K562 (cell line): ENCODE measurements around the gene CST7. TPM values are rescaled to one million over a fixed set of nuclear protein-coding genes. Genes with fewer than 3 reads are reported as not detected.

Source experiments
- ATAC-seq: fragments of 200-7000 bp; cut with Tn5 transposase; 3 replicates; pipeline ENCODE4 v1.9.1; 2020; ENCODE audit warnings: moderate library complexity
- BruUV-seq: library from RNA; stranded (reverse); fragments of 400-500 nt; replicated peaks from 2 replicates; lab custom pipeline; 2021; lab: Mats Ljungman, UMichigan
- CTCF ChIA-PET: fragments of 300-600 bp; formaldehyde crosslinking; extraction: SDS; loops from one replicate; lab custom pipeline; 2021; ENCODE audit warnings: low intra/inter-chr PET ratio; lab: Yijun Ruan, JAX
- POLR2A ChIA-PET: fragments of 300-600, 350-650 bp; sonication (Branson Sonifier 250); formaldehyde crosslinking; extraction: SDS; loops from one replicate; lab custom pipeline; 2021; ENCODE audit warnings: antibody characterized with exemption, inconsistent platforms; lab: Yijun Ruan, JAX
- DNase-seq, 4 experiments: peaks; one replicate each; pipeline versions ENCODE4 v3.0.0 to v3.0.0-alpha.2; 2011 to 2018; ENCODE audit warnings: low spot score in 3 of 4, mixed read lengths in 3 of 4; ENCODE audit errors: extremely low read depth in 1 of 4
- FAIRE-seq: peaks from 2 replicates; lab custom pipeline; 2011; peaks lifted over from hg19 to GRCh38; lab: Jason Lieb, UNC
- H2AFZ ChIP-seq: 2 replicates; pipeline ENCODE4 v1.6.0; 2011; ENCODE audit warnings: low read depth, low read length, control low read depth, inconsistent platforms
- H3K27ac ChIP-seq: fragments of 200-600 bp; 3 replicates; pipeline ENCODE4 v1.8.0; 2011; ENCODE audit warnings: low read depth, mild to moderate bottlenecking, control low read depth, inconsistent platforms, low read length, moderate library complexity, mixed read lengths; ENCODE audit errors: extremely low read depth
- H3K27me3 ChIP-seq, 2 experiments: fragments of 300-600 bp in 1 of 2; 2 replicates in 1 of 2; 3 replicates in 1 of 2; pipeline versions ENCODE4 v1.6.0 to v1.8.0; 2011; ENCODE audit warnings: inconsistent platforms in 2 of 2, low read length in 2 of 2, mild to moderate bottlenecking in 1 of 2, mixed read lengths in 1 of 2, moderate library complexity in 1 of 2; ENCODE audit not compliant: control insufficient read depth in 2 of 2, insufficient read depth in 2 of 2
- H3K36me3 ChIP-seq: fragments of 300-600 bp; 3 replicates; pipeline ENCODE4 v1.8.0; 2011; ENCODE audit warnings: mild to moderate bottlenecking, low read length, inconsistent platforms; ENCODE audit not compliant: control insufficient read depth, insufficient read depth
- H3K4me1 ChIP-seq, 2 experiments: fragments of 200-600 bp in 1 of 2; replicated peaks in 1 of 2; 2 replicates in 1 of 2; 3 replicates in 1 of 2; pipeline versions ENCODE4 v1.5.1 to v1.8.0; 2011; ENCODE audit warnings: inconsistent platforms in 2 of 2, low read length in 2 of 2, mild to moderate bottlenecking in 1 of 2, mixed read lengths in 1 of 2, moderate library complexity in 1 of 2; ENCODE audit not compliant: control insufficient read depth in 2 of 2, insufficient read depth in 2 of 2
- H3K4me2 ChIP-seq: 2 replicates; pipeline ENCODE4 v1.6.1; 2011; ENCODE audit warnings: low read length, control low read depth, inconsistent platforms, mixed read lengths; ENCODE audit not compliant: insufficient read depth
- H3K4me3 ChIP-seq: fragments of 200-600 bp; sonication (generic), shearing (Covaris generic); 2 replicates; pipeline ENCODE4 v1.5.1; 2016; ENCODE audit warnings: control low read depth, inconsistent platforms
- H3K79me2 ChIP-seq: fragments of 200-600 bp; 3 replicates; pipeline ENCODE4 v1.8.0; 2011; ENCODE audit warnings: low read length, inconsistent platforms; ENCODE audit not compliant: control insufficient read depth, insufficient read depth
- H3K9ac ChIP-seq, 2 experiments: 2 replicates each; pipeline versions ENCODE4 v1.6.0 to v1.6.1; 2011; ENCODE audit warnings: low read depth in 2 of 2, low read length in 2 of 2, control low read depth in 1 of 2, inconsistent platforms in 1 of 2, mild to moderate bottlenecking in 1 of 2, mixed read lengths in 1 of 2; ENCODE audit not compliant: insufficient read depth in 1 of 2
- H3K9me1 ChIP-seq: one replicate; pipeline ENCODE4 v1.6.0; 2011; ENCODE audit warnings: inconsistent platforms, mild to moderate bottlenecking, low read length, moderate library complexity; ENCODE audit not compliant: control insufficient read depth, insufficient read depth
- H3K9me3 ChIP-seq: replicated peaks from 2 replicates; pipeline ENCODE4 v1.5.1; 2011; ENCODE audit warnings: low read depth, low read length, inconsistent platforms; ENCODE audit not compliant: control insufficient read depth, insufficient read depth
- H4K20me1 ChIP-seq: replicated peaks from 2 replicates; pipeline ENCODE4 v1.6.1; 2011; ENCODE audit warnings: low read length, inconsistent platforms, mixed read lengths; ENCODE audit not compliant: control insufficient read depth, insufficient read depth
- BMI1 ChIP-seq: fragments of 150-350 bp; IDR thresholded peaks from 2 replicates; pipeline ENCODE4 v1.6.1; 2014; ENCODE audit warnings: low read length
- CC2D1A ChIP-seq: fragments of 450-650 bp; IDR thresholded peaks from 2 replicates; pipeline ENCODE4 v1.6.1; 2017; ENCODE audit warnings: mild to moderate bottlenecking
- COPS2 ChIP-seq: fragments of 450-650 bp; conservative IDR thresholded peaks from 2 replicates; pipeline ENCODE4 v1.6.1; 2016; ENCODE audit warnings: mild to moderate bottlenecking, moderate library complexity
- DDX20 ChIP-seq: fragments of 450-650 bp; IDR thresholded peaks from 2 replicates; pipeline ENCODE4 v1.6.1; 2016; ENCODE audit warnings: missing genetic modification characterization, low read depth, mild to moderate bottlenecking, missing compliant biosample characterization, moderate library complexity
- HDAC6 ChIP-seq: IDR thresholded peaks from 2 replicates; pipeline ENCODE4 v1.6.1; 2012; ENCODE audit warnings: low read depth, mild to moderate bottlenecking, control low read depth, inconsistent platforms, low read length, moderate library complexity
- KLF6 ChIP-seq: fragments of 250-450 bp; sonication (Bioruptor Pico); IDR thresholded peaks from 2 replicates; pipeline ENCODE4 v1.4.0; 2020; ENCODE audit warnings: mild to moderate bottlenecking, moderate library complexity, borderline replicate concordance
- PRDM10 ChIP-seq: fragments of 450-650 bp; IDR thresholded peaks from 2 replicates; pipeline ENCODE4 v1.6.1; 2018; ENCODE audit not compliant: partially characterized antibody
- RBM14 ChIP-seq: fragments of 200-400 bp; formaldehyde crosslinking; IDR thresholded peaks from 2 replicates; pipeline ENCODE4 v1.6.1; 2018; ENCODE audit warnings: low read depth, mild to moderate bottlenecking, low read length, moderate library complexity, borderline replicate concordance; ENCODE audit not compliant: insufficient read depth
- RUNX1 ChIP-seq: sonication (generic); IDR thresholded peaks from 2 replicates; pipeline ENCODE4 v1.6.1; 2016; ENCODE audit warnings: antibody characterized with exemption, low read depth
- SAFB2 ChIP-seq: fragments of 200-400 bp; formaldehyde crosslinking; IDR thresholded peaks from 2 replicates; pipeline ENCODE4 v1.6.1; 2018; ENCODE audit warnings: borderline replicate concordance, low read length, low read depth, moderate library complexity; ENCODE audit not compliant: severe bottlenecking
- SIRT6 ChIP-seq: IDR thresholded peaks from one replicate; pipeline ENCODE4 v1.6.1; 2012; ENCODE audit warnings: low read depth, mild to moderate bottlenecking, control low read depth, inconsistent platforms, low read length, moderate library complexity
- STAG1 ChIP-seq: sonication (generic); formaldehyde crosslinking; IDR thresholded peaks from 2 replicates; pipeline ENCODE4 v1.5.0; 2020; ENCODE audit warnings: missing genetic modification reagents, borderline replicate concordance
- TEAD4 ChIP-seq, 2 experiments: sonication (generic) in 1 of 2; formaldehyde crosslinking in 1 of 2; IDR thresholded peaks; 2 replicates each; pipeline versions ENCODE4 v1.6.1 to v1.8.0; 2012 to 2022; ENCODE audit warnings: borderline replicate concordance in 1 of 2, inconsistent platforms in 1 of 2, low read length in 1 of 2, mild to moderate bottlenecking in 1 of 2, missing genetic modification reagents in 1 of 2
- WGBS: fragments of 100-300 bp; shearing (Covaris generic); methylation state at CpG from one replicate; pipeline ENCODE4 v1.1.6; 2016; ENCODE audit warnings: low coverage, mixed read lengths; ENCODE audit not compliant: insufficient coverage; ENCODE audit errors: missing lambda C conversion rate; 5-methylcytosine and 5-hydroxymethylcytosine counted together
- in situ Hi-C: fragments of 300-500 bp; cut with MboI; formaldehyde crosslinking; loops from 4 replicates; pipeline ENCODE4 v1.15.0; 2018; ENCODE audit warnings: inconsistent platforms, mixed read lengths
- intact Hi-C: fragments of 100-400 bp; cut with micrococcal nuclease; formaldehyde crosslinking; loops from 2 replicates; pipeline ENCODE4 v1.14.2; 2022
- polyA plus RNA-seq, 8 experiments: library from polyadenylated mRNA; depleted of rRNA in 4 of 8; stranded (reverse) in 5 of 8; unstranded in 3 of 8; fragments of >200 nt; fragmentation: Nextera tagmentation in 2 of 8; fragmentation: Illumina TruSeq in 1 of 8; extraction: Ambion mirVana in 2 of 8; extraction: Trizol in 1 of 8; gene quantifications; 2 replicates each; pipeline versions ENCODE4 v1.2.1 to v1.2.3, GENCODE V29; 2011 to 2014; ENCODE audit warnings: inconsistent platforms in 1 of 8, missing spikeins in 1 of 8
- total RNA-seq, 7 experiments: library from RNA; depleted of rRNA in 6 of 7; stranded (reverse); fragments of >200 nt in 6 of 7; fragmentation: Illumina TruSeq in 2 of 7; extraction: Trizol in 2 of 7; gene quantifications; 2 replicates each; pipeline versions ENCODE4 v1.2.1 to v1.2.3, GENCODE V29; 2011 to 2021; ENCODE audit warnings: low replicate concordance in 1 of 7
- TF ChIP-seq, protein P1 (sequence below): fragments of 450-650 bp; IDR thresholded peaks from 2 replicates; pipeline ENCODE4 v1.6.1; 2016; ENCODE audit warnings: borderline replicate concordance

The CST7 gene
- total and polyA plus RNA-seq, 9 of the 15 experiments (the other 6 are each of a cell fraction or from before 2014, with no cell fraction given) = not detected

DNA sequence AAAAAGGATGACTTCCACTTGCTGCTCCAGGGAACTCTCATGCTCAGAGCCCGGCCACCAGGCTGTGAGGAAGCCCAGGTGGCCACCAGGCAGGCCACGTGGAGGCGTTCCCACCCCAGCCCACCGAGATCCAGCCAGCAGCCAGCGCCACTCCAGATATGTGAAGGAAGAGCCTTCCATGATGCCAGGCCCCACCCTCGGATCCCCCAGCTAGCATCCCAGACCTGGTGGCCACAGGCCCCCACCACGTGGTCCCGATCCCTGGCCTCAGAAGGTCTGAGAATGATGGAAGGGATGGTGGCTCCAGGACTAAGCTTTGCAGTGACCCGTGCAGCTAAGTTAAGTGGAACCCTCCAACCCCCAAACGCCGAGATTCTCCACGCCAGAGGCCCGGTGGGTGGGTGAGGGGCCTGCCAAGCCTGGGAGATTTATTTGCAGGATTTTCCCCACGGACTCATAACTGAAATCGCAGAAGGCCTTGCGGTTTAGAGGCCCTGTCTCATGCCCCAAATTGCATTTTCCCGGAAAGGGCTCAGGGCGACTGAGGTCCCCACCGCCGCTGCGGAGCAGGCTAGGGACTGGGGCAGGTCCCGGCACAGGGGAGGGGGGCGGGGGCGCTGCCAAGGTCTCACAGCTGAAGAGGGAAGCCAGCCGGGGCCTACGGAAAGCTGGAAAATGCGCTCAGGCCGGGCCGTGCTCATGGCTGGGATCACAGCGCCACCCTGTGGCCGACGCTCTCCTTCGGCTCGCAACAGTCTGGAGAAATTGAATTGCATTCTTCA, 31.1 kb upstream of the CST7 start:
- ChIA-PET POLR2A (no interaction called here), CTCF (interaction anchor here (0.7 to 1.0 kb wide), 3 partner anchors 334 to 753 kb away, joined by 3 to 4 read pairs (median 4); no protein-coding TSS in a partner anchor)
- no peaks in the 10 kb centered on the region for H3K9me3 ChIP-seq
- no peaks in the 10 kb centered on the region for H3K79me2 ChIP-seq
- H3K27me3 ChIP-seq = no peaks in the 10 kb centered on the region; a peak in 1 of 5 replicates
- ATAC-seq = peak; percentile 98
- H3K27ac ChIP-seq = no peak overlapping the region
- H2AFZ ChIP-seq = no peak overlapping the region
- DNase-seq = peak; percentile 62 to 74 (median 69)
- H3K4me3 ChIP-seq = no peak overlapping the region
- intact Hi-C loops (loop anchor here (5.0 to 10.0 kb wide), 3 partner anchors 133 to 981 kb away; no protein-coding TSS in a partner anchor), in situ Hi-C loops (loop anchor here (5.0 to 25.0 kb wide), 2 partner anchors 756 to 1251 kb away; no protein-coding TSS in a partner anchor)
- no TSS peak for BruUV-seq
- H3K9ac ChIP-seq = no peak overlapping the region
- no peaks in the 10 kb centered on the region for H4K20me1 ChIP-seq
- no peak overlapping the region for H3K4me2 ChIP-seq
- H3K9me1 ChIP-seq = no peaks in the 10 kb centered on the region
- peaks cover 0 to 8% of the 10 kb centered on the region in 2 experiments; a peak in 2 of 5 replicates for H3K4me1 ChIP-seq
- peak; percentile 42 for FAIRE-seq
- no peaks in the 10 kb centered on the region for H3K36me3 ChIP-seq
- 16% methylated on average over 19 of the region's 34 CpGs for WGBS
- TF ChIP-seq KLF6 (CRISPR knock-in tag) (no peak), CC2D1A (0 out of 2 replicates have a peak, but pooled peaks have one; percentile 23), RUNX1 (no peak), SAFB2 (no peak), COPS2 (no peak), TEAD4 (IDR thresholded peaks at IDR 0.05; ENCODE audit: low read length) (no peak), TEAD4 (CRISPR knock-in tag; IDR thresholded peaks at IDR 0.05; ENCODE audit: borderline replicate concordance) (no peak), STAG1 (CRISPR knock-in tag) (peak; percentile 37; the same call in 1 of the 2 replicates), DDX20 (no peak), BMI1 (no peak), SIRT6 (no peak), RBM14 (no peak), HDAC6 (no peak), PRDM10 (no peak)
- TF ChIP-seq, protein P1, sequence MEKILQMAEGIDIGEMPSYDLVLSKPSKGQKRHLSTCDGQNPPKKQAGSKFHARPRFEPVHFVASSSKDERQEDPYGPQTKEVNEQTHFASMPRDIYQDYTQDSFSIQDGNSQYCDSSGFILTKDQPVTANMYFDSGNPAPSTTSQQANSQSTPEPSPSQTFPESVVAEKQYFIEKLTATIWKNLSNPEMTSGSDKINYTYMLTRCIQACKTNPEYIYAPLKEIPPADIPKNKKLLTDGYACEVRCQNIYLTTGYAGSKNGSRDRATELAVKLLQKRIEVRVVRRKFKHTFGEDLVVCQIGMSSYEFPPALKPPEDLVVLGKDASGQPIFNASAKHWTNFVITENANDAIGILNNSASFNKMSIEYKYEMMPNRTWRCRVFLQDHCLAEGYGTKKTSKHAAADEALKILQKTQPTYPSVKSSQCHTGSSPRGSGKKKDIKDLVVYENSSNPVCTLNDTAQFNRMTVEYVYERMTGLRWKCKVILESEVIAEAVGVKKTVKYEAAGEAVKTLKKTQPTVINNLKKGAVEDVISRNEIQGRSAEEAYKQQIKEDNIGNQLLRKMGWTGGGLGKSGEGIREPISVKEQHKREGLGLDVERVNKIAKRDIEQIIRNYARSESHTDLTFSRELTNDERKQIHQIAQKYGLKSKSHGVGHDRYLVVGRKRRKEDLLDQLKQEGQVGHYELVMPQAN = no peak
